GM21447 (cell line): Measurements from ENCODE around the gene LHB.
"Not testable (repeated sequence)": the region's sequence is repeated elsewhere in the genome, so short reads cannot be mapped to it uniquely, and the experiment has no call there.

ENCODE experiments used
- ATAC-seq: cut with Tn5 transposase; IDR thresholded peaks from one replicate; pipeline ENCODE4 v1.9.1; 2021; ENCODE audit not compliant: unreplicated experiment

Gene LHB

GRCh38 chr19:49038557-49039276 lies 21.8 kb upstream of the LHB start:
- ATAC-seq = not testable (repeated sequence)

- not testable (repeated sequence) for ATAC-seq
Measured at GRCh38 chr19:49038111-49038510, 21.2 kb upstream of the LHB start.

- not testable (repeated sequence) for ATAC-seq
Measured at GRCh38 chr19:49036815-49037214, 19.9 kb upstream of the LHB start, which contains the start of gene CGB1. Gene CGB1, minus strand, starts transcription at chr19:49036895. Its CDS starts 184 bp downstream, at chr19:49036711.

GRCh38 chr19:49031642-49032301 lies 14.9 kb upstream of the LHB start, which contains the start of gene CGB2:
Gene CGB2, plus strand, starts transcription at chr19:49031890. Its CDS starts 206 bp downstream, at chr19:49032096.
- not testable (repeated sequence) for ATAC-seq

- not testable (repeated sequence) for ATAC-seq
Measured at GRCh38 chr19:49030323-49030722, 13.4 kb upstream of the LHB start.

GRCh38 chr19:49029749-49030148 lies 12.9 kb upstream of the LHB start:
- ATAC-seq = not testable (repeated sequence)

GRCh38 chr19:49028686-49029085 lies 11.8 kb upstream of the LHB start:
- not testable (repeated sequence) for ATAC-seq

- not testable (repeated sequence) for ATAC-seq
Measured at GRCh38 chr19:49025599-49025998, 8.7 kb upstream of the LHB start.

GRCh38 chr19:49025088-49025487 lies 8.2 kb upstream of the LHB start:
- ATAC-seq = not testable (repeated sequence)

- ATAC-seq = not testable (repeated sequence)
Measured at GRCh38 chr19:49024233-49024632, 7.3 kb upstream of the LHB start, which contains the start of gene CGB3. Gene CGB3, minus strand, starts transcription at chr19:49024333. Its CDS starts 362 bp downstream, at chr19:49023971.

- no peak for ATAC-seq
Measured at GRCh38 chr19:49022116-49022515, 5.2 kb upstream of the LHB start.

- no peak for ATAC-seq
Measured at GRCh38 chr19:49020931-49021895, 4.3 kb upstream of the LHB start.

GRCh38 chr19:49020342-49020741 lies 3.5 kb upstream of the LHB start:
- ATAC-seq = no peak

- ATAC-seq = no peak
Measured at GRCh38 chr19:49019242-49019932, 2.5 kb upstream of the LHB start.

- ATAC-seq = not testable (repeated sequence)
Measured at GRCh38 chr19:49018388-49019241, 1.7 kb upstream of the LHB start.

- no peak for ATAC-seq
Measured at GRCh38 chr19:49017666-49018351, 918 bp upstream of the LHB start.

- ATAC-seq = no peak
Measured at GRCh38 chr19:49016067-49016839, 638 bp downstream of the LHB start.

- no peak for ATAC-seq
Measured at GRCh38 chr19:49014870-49015255, 2.0 kb downstream of the LHB start.
